Measurements from ENCODE around the gene PSMD11.
"Not testable (repeated sequence)": the region's sequence is repeated elsewhere in the genome, so short reads cannot be mapped to it uniquely, and the experiment has no call there.

GRCh38 chr17:32524553-32524880, 80.2 kb downstream of the PSMD11 start:
- TF ChIP-seq CTCF (conservative IDR thresholded peaks at IDR 0.05); ZFX (IDR thresholded peaks at IDR 0.05): not testable (repeated sequence)
